Measurements from ENCODE around the gene C4orf36. TPM values are rescaled to one million over a fixed set of nuclear protein-coding genes. Genes with fewer than 3 reads are reported as not detected.

Gene C4orf36
- polyA plus RNA-seq, 3 donors from 2014 or later = 0.18 TPM; not detected in 2

DNA sequence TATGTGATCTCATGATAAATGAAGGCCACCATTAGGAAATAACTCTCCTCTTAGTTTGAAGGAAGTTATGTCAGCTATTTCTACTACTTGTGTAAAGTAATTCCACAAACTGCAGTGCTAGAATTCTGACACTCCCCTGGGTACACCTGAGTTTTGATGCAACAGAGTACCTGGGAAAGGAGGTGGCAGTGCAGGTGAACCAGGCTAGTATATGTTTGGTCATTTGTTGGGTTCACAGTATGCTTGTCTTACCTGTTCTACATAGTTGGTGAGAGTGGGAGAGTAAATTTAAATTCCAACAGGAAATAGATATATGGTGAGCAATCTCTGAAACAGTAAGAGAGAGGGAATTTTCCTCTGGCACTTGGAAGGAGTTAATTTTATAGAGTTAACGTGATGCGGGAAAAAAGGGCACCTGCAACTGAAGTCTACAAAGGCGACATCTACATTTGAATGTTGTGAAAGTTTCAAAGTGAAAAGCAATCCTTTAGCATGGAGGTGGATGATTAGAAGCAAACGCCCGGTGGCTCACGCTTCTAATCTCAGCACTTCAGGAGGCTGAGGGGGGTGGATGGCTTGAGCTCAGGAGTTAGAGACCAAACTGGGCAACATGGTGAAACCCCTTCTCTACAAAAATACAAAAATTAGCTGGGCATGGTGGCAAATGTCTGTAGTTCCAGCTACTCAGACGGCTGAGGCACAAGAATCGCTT lies 34.7 kb downstream of the C4orf36 start:
- no peak for DNase-seq
- H3K9me3 Mint-ChIP-seq = no peaks in the 10 kb centered on the region

DNA sequence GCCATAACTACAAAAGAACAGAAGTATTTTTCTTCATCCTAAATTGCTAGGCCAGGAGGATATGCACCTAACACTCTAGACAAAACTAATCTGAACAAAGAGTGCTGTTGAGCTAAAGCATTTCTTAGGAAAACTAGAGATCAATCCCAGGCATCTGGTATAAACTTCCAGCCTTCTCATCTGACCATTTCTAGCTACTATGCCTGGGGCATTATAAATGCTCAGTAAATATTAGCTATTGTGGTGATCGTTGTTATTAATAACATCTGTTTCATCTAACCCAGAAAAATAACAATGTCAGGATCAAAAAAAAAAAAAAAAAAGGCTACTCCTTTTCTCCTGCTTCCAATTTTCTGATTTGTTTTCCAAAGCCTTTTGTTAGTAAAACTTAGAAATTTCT lies 35.3 kb downstream of the C4orf36 start:
- H3K9me3 Mint-ChIP-seq = no peaks in the 10 kb centered on the region

More for the DNA sequence above, 34.7 kb downstream of the C4orf36 start:
- no peaks in the 10 kb centered on the region for H3K27me3 Mint-ChIP-seq (ENCODE audit: low read depth in 3 of 3)
- H3K36me3 Mint-ChIP-seq = no peaks in the 10 kb centered on the region
- H3K4me3 Mint-ChIP-seq = no peak overlapping the region
- H3K4me1 Mint-ChIP-seq = no peaks in the 10 kb centered on the region
- no peak overlapping the region for H3K27ac Mint-ChIP-seq

DNA sequence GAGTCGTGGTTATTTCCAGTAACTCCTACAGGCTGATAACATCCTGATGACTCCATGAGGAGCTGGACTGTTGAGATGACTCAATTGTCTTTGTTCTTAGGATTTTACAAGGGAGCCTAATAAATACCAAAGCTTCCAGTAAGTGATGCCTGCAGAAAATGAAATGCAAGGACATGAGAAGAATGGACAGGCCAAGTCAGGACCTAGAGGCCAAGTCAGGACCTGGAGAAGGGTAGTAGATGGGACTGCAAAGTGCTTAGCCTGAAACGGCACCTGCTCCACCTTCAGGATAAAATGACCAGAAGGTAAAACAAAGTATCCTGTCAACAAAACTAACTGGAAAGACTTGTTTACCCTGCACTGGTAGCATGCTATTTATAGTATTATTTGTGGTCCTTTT lies 36.6 kb downstream of the C4orf36 start:
- Mint-ChIP-seq H3K9me3 (no peaks in the 10 kb centered on the region), H3K4me3 (no peak overlapping the region), H3K36me3 (no peaks in the 10 kb centered on the region), H3K27ac (no peak overlapping the region), H3K4me1 (no peaks in the 10 kb centered on the region), H3K27me3 (ENCODE audit: low read depth in 3 of 3) (no peaks in the 10 kb centered on the region)
- DNase-seq = no peak

More for the DNA sequence above, 35.3 kb downstream of the C4orf36 start:
- Mint-ChIP-seq H3K36me3 (no peaks in the 10 kb centered on the region), H3K27ac (no peak overlapping the region), H3K27me3 (ENCODE audit: low read depth in 3 of 3) (no peaks in the 10 kb centered on the region), H3K4me1 (no peaks in the 10 kb centered on the region), H3K4me3 (no peak overlapping the region)
- no peak for DNase-seq

DNA sequence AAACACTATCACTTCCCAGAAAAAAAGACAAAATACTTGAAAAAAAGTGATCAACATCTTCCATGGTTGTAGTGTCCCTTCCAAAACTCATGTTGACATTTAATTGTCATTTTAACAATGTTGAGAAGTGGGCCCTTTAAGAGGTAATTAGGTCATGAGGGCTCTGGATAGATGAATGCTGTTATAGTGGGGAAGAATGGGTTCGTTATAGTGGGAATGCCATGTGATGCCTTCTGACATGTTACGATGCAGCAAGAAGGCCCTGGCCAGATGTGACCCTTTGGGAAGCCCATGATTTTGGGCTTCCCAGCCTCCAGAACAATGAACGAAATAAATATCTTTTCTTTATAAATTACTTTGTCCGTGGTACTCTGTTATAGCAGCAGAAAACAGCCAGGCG lies 39.0 kb downstream of the C4orf36 start:
- Mint-ChIP-seq H3K9me3 (no peaks in the 10 kb centered on the region), H3K27ac (no peak overlapping the region), H3K4me1 (no peaks in the 10 kb centered on the region), H3K27me3 (ENCODE audit: low read depth in 3 of 3) (peaks cover 0 to 4% (median 0%) of the 10 kb centered on the region in 3 donors), H3K4me3 (no peak overlapping the region), H3K36me3 (no peaks in the 10 kb centered on the region)
- no peak for DNase-seq

DNA sequence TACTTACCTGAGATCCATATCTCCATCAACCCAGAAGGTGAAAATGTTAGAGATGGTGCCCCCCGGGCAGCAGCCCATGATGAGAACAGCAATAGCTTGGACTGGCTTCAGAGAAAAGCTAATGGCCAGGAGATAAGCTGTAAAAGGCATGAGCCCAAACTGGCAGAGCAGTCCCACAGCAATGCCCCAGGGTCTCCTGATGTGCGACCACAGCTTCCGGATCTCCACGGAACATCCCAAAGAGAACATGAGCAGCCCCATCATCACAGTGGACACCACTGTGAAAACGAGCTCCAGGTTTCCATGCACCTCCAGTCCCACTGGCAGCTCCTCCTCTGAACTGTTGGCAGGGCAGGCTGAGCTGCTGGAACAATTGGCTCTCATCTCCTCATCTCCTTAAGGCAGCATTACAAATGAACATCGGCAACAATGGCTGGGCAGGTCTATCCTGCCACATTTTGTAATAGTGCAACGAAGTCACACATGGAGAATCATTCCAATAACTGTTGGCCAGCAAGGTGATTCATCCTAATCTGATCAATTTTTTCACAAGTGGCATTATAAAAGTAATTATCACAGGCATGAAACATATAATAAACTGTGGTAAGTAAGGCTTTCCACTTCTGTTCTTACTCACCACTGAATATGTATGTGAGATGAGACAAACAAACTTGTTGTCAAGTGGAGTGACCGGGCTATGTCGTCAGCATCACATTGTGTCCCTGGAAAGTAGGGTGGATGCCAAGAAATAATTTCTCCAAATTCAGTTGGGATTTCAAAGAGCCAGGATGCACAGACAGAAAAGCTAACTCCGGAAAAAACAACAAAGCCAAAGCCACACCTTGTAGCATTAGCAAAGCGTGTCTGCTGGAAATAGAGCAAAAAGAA lies 43.2 kb downstream of the C4orf36 start, which contains the start of gene SLC10A6:
Gene SLC10A6 (minus strand): TSS at position 653 of the 888 bp plus-strand sequence. CDS start 269 bp downstream, at position 384.
- Mint-ChIP-seq H3K4me3 (no peak within 1 kb of the TSS), H3K36me3 (no peaks in the 10 kb centered on the region), H3K27ac (no peak within 1 kb of the TSS), H3K4me1 (no peaks in the 10 kb centered on the region), H3K9me3 (no peaks in the 10 kb centered on the region), H3K27me3 (ENCODE audit: low read depth in 3 of 3) (peaks cover 0 to 4% (median 0%) of the 10 kb centered on the region in 3 donors)
- DNase-seq = no peak

DNA sequence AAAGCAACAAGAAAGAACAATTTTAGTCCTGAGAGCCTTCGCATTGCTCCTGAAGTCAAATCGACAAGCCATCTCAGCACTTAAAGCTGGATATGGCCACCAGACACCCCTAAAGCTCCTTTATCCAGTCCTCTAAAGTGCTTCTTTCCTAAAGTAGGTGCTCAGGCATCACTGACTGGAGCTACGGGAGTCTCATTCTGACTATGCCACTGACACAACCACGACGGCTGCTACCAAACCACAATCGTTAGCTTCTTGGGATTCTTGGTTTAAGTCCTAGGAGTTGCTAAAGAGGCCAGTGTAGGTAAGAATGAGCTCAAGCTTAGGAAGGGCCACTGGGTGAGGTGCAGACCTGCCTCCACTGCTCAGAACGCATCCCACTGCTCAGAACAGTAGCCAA lies 44.1 kb downstream of the C4orf36 start:
- no peak for DNase-seq
- Mint-ChIP-seq H3K4me1 (no peaks in the 10 kb centered on the region), H3K4me3 (no peak overlapping the region), H3K27me3 (ENCODE audit: low read depth in 3 of 3) (peaks cover 0 to 4% (median 0%) of the 10 kb centered on the region in 3 donors), H3K27ac (no peak overlapping the region), H3K9me3 (no peaks in the 10 kb centered on the region), H3K36me3 (no peaks in the 10 kb centered on the region)

DNA sequence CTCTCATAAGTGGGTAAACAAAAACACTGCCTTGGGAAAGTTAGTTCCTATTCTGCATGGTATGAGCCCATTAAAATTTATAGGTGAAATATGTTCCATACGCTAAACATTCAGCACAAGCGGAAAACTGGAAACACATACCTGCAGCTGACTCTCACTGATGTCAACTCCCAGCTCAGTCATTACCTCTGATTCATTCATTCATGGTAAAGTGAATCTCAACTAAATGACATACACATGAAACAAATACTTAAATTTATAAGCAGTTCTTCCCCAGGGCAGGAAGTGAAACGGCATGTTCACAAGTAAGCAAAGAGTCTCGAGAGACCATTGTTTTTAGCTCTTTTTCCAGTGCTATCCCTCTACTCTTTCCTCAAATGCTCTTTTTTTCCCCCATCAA lies 44.7 kb downstream of the C4orf36 start:
- no peaks in the 10 kb centered on the region for H3K36me3 Mint-ChIP-seq
- no peak for DNase-seq
- H3K4me3 Mint-ChIP-seq = no peak overlapping the region
- peaks cover 0 to 2% (median 0%) of the 10 kb centered on the region in 6 donors for H3K9me3 Mint-ChIP-seq
- H3K4me1 Mint-ChIP-seq = no peaks in the 10 kb centered on the region
- H3K27me3 Mint-ChIP-seq (ENCODE audit: low read depth in 3 of 3) = peaks cover 0 to 4% (median 0%) of the 10 kb centered on the region in 3 donors
- H3K27ac Mint-ChIP-seq = no peak overlapping the region

DNA sequence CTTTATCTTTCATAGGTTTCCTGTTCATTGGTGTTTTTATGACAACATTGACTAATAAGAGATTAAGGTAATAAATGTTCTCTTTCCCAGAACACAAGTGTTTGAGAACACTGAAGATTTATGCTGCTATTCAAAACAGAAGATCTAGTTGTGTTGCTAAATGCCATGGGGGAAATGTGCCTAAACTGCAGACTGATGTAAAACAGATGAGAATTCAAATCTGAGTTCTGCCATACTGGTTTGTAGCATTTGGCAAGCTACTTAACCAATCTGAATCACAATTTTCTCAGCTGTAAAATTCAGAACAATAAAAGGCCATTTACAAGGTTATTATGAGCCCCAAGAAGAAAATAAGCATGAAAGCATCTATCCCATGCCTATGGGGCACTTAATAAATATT lies 45.3 kb downstream of the C4orf36 start:
- DNase-seq = no peak
- Mint-ChIP-seq H3K36me3 (no peaks in the 10 kb centered on the region), H3K27ac (no peak overlapping the region), H3K27me3 (ENCODE audit: low read depth in 3 of 3) (peaks cover 0 to 4% (median 1%) of the 10 kb centered on the region in 3 donors), H3K4me1 (no peaks in the 10 kb centered on the region), H3K4me3 (no peak overlapping the region), H3K9me3 (peaks cover 0 to 2% (median 0%) of the 10 kb centered on the region in 6 donors)

DNA sequence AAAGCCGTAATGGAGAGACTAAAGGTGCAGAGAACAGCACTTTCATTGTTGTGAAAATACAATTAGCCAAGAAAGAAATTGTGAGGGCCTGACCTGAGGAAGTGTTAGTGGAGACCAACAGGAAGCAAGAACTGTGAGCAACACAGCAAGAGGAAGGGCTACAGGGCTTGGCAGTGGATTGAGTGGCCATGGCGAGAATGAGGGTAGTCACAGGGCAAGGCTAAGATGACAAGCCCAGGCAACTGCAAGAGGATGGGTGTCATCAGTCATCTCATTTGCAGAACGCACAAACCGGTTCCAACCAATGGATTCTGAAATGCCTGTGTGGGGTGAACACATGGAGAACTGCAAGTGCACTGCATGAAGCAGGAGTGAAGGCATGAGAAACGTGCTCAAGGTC lies 46.6 kb downstream of the C4orf36 start:
- no peak overlapping the region for H3K27ac Mint-ChIP-seq
- peaks cover 0 to 4% (median 1%) of the 10 kb centered on the region in 3 donors for H3K27me3 Mint-ChIP-seq (ENCODE audit: low read depth in 3 of 3)
- H3K36me3 Mint-ChIP-seq = no peaks in the 10 kb centered on the region
- H3K4me1 Mint-ChIP-seq = no peaks in the 10 kb centered on the region
- H3K4me3 Mint-ChIP-seq = no peak overlapping the region
- no peak for DNase-seq
- H3K9me3 Mint-ChIP-seq = peaks cover 0 to 3% (median 0%) of the 10 kb centered on the region in 6 donors

DNA sequence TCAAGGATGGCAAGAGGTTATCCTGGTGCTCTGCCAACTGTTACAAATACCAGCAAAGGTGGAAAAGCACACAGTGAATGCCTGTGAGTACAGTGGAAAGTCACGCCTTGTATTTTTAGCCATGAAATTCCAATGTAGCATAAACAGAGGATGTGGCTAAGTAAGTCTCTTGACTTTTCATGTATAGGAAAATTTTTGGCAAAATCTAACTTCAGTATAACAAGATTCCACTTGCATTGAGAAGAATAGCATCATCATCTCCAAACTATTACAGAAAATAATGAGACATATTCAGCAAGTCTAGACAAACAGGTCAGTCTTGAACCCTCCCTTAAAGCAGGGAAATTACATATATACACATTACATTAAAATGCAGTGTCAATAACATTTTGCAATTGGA lies 50.9 kb downstream of the C4orf36 start:
- Mint-ChIP-seq H3K4me1 (no peaks in the 10 kb centered on the region), H3K9me3 (peaks cover 0 to 3% (median 0%) of the 10 kb centered on the region in 6 donors), H3K4me3 (no peak overlapping the region), H3K36me3 (no peaks in the 10 kb centered on the region), H3K27ac (no peak overlapping the region), H3K27me3 (ENCODE audit: low read depth in 3 of 3) (peaks cover 0 to 1% (median 0%) of the 10 kb centered on the region in 3 donors)
- no peak for DNase-seq

DNA sequence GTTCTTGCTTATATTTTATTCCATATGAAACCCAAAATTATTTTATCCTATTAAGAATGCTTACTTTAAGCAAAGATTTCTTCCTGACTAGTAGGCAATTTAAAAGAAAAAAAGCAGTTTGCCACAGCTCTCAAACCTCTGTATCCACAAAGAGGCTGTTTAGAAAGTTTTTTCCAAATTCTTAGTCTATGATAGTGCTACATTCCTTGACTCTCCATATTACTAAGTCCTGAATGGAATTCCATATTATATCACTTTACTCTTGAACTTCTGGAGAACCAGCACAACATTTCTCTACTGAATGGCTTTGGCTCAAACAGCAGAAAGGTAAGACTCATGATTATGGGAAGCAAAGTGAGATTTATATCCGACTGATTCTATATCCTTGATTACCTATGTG lies 51.4 kb downstream of the C4orf36 start:
- no peak overlapping the region for H3K4me3 Mint-ChIP-seq
- H3K36me3 Mint-ChIP-seq = no peaks in the 10 kb centered on the region
- no peak overlapping the region for H3K27ac Mint-ChIP-seq
- H3K9me3 Mint-ChIP-seq = peaks cover 0 to 3% (median 0%) of the 10 kb centered on the region in 6 donors
- DNase-seq = no peak
- peaks cover 0 to 1% (median 0%) of the 10 kb centered on the region in 3 donors for H3K27me3 Mint-ChIP-seq (ENCODE audit: low read depth in 3 of 3)
- H3K4me1 Mint-ChIP-seq = no peaks in the 10 kb centered on the region

DNA sequence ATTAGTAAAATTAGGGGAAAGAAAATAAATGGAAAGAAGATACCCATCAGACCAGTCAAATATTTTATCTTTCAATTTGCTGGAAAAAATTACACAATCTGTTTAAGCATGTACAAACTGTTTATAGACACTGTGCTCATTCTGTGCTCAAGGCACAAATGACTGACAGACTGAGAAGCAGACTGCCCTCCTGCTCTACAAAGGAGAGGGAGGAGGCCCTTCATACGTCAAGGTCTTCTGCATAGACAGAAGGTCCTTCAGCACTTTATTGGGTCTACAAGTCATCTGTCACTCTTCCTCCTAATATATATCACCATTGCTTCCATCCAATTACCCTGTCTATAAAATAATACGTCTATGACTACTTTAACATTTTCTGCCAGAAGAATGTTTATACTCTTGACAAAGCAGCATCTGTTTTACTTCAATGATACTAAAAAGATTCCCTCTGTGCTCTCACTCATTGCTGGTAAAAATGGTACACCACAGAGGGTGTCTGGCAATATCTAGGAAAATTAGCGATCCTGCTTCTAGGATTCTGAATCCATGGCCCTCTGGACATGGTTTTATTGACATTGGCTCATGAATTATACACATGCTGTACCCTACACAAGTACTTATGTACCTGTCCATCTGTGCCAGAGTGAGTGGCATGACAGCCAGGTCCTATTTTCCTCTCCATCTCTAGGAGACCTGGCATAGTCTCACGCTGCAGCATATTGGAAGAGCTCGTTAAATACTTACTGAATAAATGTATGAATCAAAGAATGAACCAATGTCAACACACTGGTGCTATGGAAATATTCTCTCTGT lies 54.3 kb downstream of the C4orf36 start:
- no peaks in the 10 kb centered on the region for H3K4me1 Mint-ChIP-seq
- no peak overlapping the region for H3K4me3 Mint-ChIP-seq
- H3K36me3 Mint-ChIP-seq = no peaks in the 10 kb centered on the region
- DNase-seq = no peak
- H3K27me3 Mint-ChIP-seq (ENCODE audit: low read depth in 3 of 3) = peaks cover 0 to 2% (median 1%) of the 10 kb centered on the region in 3 donors
- H3K9me3 Mint-ChIP-seq = peaks cover 0 to 3% (median 0%) of the 10 kb centered on the region in 6 donors
- H3K27ac Mint-ChIP-seq = no peak overlapping the region

DNA sequence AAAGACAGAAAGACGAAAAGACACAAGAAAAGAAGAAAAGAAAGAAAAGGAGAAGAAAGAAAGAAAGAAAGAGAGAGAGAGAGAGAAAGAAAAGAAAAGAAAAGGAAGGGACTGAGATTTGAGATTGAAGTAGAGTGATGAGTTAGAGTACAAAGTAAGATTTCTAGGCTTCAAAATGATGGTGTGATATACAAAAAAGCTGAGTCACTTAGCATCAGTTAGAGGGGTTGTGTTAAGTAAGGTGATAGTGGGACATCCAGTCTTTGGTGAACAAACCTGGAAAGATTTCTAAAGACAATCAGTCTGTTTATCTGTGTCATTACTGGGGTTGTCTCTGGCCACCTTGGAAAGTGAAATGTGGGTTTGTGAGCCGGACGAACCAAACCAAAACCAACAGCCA lies 56.5 kb downstream of the C4orf36 start:
- no peak for DNase-seq
- Mint-ChIP-seq H3K9me3 (peaks cover 0 to 6% (median 0%) of the 10 kb centered on the region in 6 donors), H3K4me3 (no peak overlapping the region), H3K36me3 (no peaks in the 10 kb centered on the region), H3K27me3 (ENCODE audit: low read depth in 3 of 3) (peaks cover 0 to 2% (median 2%) of the 10 kb centered on the region in 3 donors), H3K4me1 (no peaks in the 10 kb centered on the region), H3K27ac (no peak overlapping the region)

Measured in immature natural killer cell (primary cell).